LoVo (cell line): ENCODE results near the gene EVX2.

Experiments
- DNase-seq: peaks from one replicate; pipeline ENCODE4 v3.0.0-alpha.2; 2016; ENCODE audit warnings: low spot score

EVX2 gene

DNA sequence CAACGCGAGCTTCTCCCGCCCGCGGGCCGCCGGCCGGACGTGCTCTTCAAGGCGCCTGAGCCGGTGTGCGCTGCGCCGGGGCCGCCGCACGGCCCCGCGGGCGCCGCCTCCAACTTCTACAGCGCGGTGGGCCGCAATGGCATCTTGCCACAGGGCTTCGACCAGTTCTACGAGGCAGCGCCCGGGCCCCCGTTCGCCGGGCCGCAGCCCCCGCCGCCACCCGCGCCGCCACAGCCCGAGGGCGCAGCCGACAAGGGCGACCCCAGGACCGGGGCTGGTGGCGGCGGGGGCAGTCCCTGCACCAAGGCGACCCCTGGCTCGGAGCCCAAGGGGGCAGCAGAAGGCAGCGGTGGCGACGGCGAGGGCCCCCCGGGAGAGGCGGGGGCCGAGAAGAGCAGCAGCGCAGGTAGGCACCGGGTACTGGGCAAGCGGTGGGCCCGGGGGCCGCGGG is 24.0 kb upstream of the EVX2 start:
- DNase-seq = no peak

- DNase-seq = no peak
Measured at GRCh38 chr2:176106581-176107539, 23.1 kb upstream of the EVX2 start, which contains the start of gene HOXD11. HOXD11 (plus strand) TSS chr2:176107280; CDS start chr2:176107356, 76 bp downstream.

GRCh38 chr2:176105730-176106580 is 22.2 kb upstream of the EVX2 start:
- DNase-seq = no peak

DNA sequence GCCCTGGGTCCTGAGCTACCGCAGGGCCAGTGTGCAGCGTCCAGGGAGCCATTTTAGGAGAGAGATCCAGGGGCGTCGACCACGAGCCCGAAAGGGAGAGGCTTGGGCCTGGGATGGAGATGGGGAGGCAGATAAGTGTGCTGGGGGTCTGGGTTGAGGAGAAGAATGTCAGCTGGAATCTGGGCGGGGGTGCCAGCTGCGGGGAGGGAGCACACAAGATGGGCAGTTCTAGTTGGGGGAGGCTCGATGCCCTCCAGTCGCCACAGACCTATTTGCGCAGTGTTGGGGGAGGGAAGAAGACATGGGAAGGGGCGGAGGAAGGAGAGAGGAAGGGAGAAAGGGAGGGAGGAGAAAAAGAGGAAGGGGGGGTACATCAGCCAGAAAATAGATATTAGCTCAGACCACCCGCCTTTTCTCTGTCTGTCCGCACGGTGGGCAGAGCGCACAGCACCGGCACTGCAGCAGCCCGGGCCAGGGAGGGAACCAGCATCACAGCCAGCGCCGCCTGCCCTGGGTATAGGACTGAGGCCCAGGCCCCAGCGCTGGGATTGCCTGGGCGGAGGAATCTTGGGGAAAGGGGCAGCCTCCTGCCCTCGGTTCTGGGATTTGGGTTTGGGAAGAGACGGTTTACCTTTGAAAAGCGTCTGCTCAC is 21.4 kb upstream of the EVX2 start:
- DNase-seq = no peak

- DNase-seq = peak; percentile 87
Measured at GRCh38 chr2:176104316-176105077, 20.7 kb upstream of the EVX2 start.

DNA sequence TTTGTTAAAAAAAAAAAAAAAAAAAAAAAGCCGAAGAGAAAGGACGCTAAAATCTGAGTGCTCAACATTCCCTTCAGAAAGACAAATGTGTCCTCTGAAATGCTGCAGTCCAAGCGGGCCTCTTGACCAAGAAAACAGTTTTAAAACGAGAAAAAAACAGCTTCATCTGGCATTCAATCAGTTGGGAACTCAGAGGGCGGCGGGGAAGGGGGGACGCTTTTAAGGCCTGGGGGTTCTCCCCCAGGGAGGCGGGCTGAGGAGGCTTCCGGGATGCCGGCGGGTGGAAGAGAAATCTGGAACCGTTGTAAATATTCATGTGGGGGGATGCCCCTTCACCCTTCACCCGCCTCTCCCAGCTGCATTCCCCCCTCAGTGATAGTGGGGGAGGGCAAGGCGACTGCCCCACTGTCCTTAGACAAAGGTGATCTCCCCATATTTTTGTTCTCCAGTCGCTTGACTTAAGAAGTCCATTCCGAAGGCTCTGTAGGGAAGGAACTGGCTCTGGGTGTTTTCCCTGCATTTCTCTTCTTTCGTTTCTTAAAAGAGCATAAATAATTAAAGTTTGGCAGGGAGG is 20.1 kb upstream of the EVX2 start:
- no peak for DNase-seq

DNA sequence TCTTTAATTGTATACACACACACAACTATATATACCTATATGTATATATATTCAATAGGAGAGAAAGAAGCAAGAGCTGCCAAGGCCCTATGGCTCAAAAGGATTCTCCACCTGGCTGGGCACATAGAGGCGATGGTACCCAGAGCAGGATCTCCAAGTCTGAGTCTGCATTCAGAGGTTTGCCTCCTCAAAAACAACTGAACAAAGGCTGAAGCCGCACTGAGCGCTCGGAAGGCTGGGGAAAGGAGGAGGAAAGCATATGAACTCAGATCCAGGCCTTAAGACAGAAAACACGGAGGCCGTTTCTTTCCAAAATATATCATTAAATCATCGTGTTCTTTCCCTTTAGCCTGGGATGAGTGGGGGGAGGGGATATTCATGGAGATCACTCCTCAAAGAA is 19.4 kb upstream of the EVX2 start:
- no peak for DNase-seq

DNA sequence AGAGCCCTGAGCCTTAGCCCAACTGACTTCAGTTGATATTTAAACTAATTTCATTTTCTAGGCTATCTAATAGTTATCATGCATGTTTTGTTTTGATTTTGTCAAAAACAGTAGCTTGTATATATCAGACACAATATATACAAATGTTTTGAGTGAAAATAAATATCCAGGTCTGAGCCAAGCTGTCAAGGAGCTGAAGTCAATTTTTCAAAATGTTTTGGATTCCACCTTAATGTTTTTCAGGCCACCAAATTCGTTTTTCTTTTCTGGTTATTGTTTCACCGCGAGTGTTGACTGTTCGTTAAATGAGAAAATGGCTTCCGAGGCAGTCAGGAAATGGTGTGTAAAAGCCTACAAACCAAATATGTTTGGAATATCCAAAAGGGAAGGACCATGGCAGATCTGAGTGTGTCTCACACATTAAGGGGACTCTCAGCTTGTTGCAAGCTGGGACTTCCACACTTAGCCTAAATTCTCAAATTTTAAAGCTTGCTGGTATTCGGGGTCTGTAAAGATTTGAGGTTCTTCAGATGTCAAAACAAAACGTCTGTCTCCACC is 18.6 kb upstream of the EVX2 start:
- no peak for DNase-seq

- DNase-seq = no peak
Measured at GRCh38 chr2:176101842-176102241, 18.1 kb upstream of the EVX2 start.

- no peak for DNase-seq
Measured at GRCh38 chr2:176101216-176101830, 17.6 kb upstream of the EVX2 start.

- no peak for DNase-seq
Measured at GRCh38 chr2:176100547-176101140, 16.9 kb upstream of the EVX2 start.

GRCh38 chr2:176099728-176100546 is 16.2 kb upstream of the EVX2 start, which contains the start of gene HOXD12:
HOXD12 (plus strand) TSS chr2:176099795; CDS start chr2:176099802, 7 bp downstream.
- DNase-seq = no peak

DNA sequence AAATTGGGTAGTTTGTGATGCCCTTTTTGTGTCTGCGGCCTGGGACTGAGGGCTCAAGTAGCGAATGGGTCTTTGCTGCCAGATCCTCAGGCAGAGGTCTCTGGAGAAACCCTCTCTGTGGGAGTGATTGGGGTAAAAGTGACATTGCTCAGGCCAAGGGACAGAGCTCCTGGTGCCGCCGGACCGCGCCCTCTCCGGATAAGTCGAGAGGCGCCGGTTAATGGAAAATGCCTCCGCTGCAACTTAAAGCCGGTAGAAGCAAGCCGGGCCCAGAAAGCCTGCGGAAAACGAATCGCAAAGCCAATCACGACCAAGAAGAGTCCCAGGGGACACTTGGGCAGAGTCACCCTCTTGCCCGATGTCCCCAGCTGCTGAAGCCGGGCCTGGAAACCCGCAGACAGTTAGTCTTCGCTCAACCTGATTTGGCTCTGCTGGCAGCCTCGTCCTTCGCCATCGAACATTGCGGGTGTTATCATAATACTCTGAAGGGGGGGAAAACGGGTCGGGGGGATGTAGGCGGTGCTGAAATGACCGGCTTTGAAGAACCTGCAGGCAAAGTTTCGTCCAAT is 15.5 kb upstream of the EVX2 start:
- no peak for DNase-seq

GRCh38 chr2:176098366-176099158 is 14.8 kb upstream of the EVX2 start:
- DNase-seq = no peak

DNA sequence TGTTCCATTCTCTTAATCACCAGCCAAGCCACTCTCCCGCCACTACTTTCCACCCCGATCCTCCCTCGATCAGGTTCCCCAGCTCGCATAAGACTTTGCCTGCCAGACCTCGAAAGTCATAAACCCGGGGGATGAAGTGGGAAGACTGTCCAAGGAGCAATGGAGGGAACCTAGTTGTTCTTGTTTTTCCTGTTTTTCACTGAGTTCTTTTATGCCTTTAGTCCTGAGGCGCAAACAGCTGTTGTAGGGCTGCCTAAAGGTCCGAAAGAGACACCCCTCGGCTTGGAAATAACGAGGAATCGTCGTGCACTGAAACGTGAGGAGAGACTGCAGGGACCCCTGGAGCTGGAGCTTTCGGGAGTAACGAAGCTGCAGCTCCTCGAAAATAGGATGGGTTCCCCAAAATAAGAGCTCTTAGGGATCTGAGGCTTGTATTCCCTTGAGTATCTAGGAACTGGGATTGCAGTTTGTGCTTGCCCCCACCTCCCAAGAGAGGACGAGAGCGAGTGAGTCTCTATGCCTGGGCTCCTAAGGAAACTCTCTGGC is 14.1 kb upstream of the EVX2 start:
- DNase-seq = no peak

DNA sequence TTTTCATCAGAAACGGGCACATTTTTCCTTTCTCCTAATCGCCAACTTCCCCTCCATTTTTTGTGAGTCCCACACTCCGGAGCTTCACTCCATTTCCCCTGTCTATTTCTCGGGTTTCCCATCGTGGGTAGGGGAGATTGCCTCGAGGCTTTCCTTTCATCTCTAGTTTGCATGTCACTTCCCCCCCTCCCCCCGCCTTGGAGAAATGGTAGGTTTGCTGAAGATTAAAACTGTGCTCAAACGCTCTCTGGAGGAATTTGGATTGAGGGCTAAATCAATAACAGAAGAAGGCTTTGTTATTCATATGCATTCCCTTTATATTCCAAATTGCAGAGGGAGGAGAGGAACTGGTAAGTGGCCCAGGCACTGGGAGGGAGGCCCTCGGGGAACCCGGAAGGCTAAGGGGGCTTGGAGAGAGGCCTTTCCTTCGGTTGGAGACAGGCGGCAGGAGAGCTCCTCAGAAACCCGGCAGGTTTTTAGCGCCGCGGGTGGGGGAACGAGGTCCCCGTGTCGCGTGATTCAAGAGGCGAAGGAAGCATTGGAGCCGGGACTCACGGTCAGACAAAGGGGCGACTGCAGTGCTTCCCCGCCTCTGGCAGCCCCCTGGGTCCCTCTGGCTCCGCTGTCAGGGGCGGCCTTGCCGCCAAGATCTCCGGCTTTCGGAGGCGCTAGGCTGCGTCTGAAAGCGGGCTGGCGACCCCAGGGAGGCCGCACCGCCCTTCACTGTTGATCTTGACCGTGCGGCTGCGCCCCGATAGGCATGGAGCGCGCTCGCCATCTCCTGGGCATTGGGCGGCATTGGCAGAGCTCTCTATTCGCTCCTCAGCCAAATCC is 13.4 kb upstream of the EVX2 start:
- DNase-seq = peak; percentile 84
